GM12878 (cell line): ENCODE measurements around the gene CYP4F3. TPM values are rescaled to one million over a fixed set of nuclear protein-coding genes. Genes with fewer than 3 reads are reported as not detected.

ENCODE experiments used
- ATAC-seq: fragments of 200-7000 bp; cut with Tn5 transposase; 3 replicates; pipeline ENCODE4 v1.9.1; 2020; ENCODE audit warnings: mild to moderate bottlenecking, moderate library complexity
- BruUV-seq: library from RNA; stranded (reverse); fragments of 400-500 nt; replicated peaks from 2 replicates; lab custom pipeline; 2021; lab: Mats Ljungman, UMichigan
- CTCF ChIA-PET: fragments of 300-600 bp; sonication (Branson Sonifier 250); formaldehyde crosslinking; extraction: SDS; loops from one replicate; lab custom pipeline; 2021; ENCODE audit warnings: inconsistent platforms; lab: Yijun Ruan, JAX
- POLR2A ChIA-PET: fragments of 350-600 bp; formaldehyde crosslinking; extraction: SDS; loops from one replicate; lab custom pipeline; 2021; ENCODE audit warnings: inconsistent platforms; lab: Charles Lee
- RAD21 ChIA-PET: fragments of 300-600 bp; sonication (Branson Sonifier 250); formaldehyde crosslinking; loops from one replicate; lab custom pipeline; 2023; ENCODE audit warnings: antibody characterized with exemption; ENCODE audit not compliant: unreplicated experiment; lab: Charles Lee
- SMC1A ChIA-PET: fragments of 300-600 bp; sonication (Branson Sonifier 250); formaldehyde crosslinking; loops from one replicate; lab custom pipeline; 2023; ENCODE audit not compliant: unreplicated experiment, uncharacterized antibody; lab: Charles Lee
- DNase-seq: peaks from one replicate; pipeline ENCODE4 v3.0.0-alpha.2; 2011; ENCODE audit warnings: low read depth, low spot score
- FAIRE-seq: peaks from 3 replicates; lab custom pipeline; 2011; peaks lifted over from hg19 to GRCh38; lab: Jason Lieb, UNC
- H2AFZ ChIP-seq: 2 replicates; pipeline ENCODE4 v1.6.0; 2011; ENCODE audit warnings: low read depth, low read length, control low read depth; ENCODE audit not compliant: control insufficient read depth
- H3K27ac ChIP-seq: 2 replicates; pipeline ENCODE4 v1.5.1; 2011; ENCODE audit warnings: control low read depth; ENCODE audit not compliant: control insufficient read depth, insufficient read depth
- H3K27me3 ChIP-seq, 2 experiments: replicated peaks in 1 of 2; 2 replicates each; pipeline versions ENCODE4 v1.6.0 to v1.6.1; 2011; ENCODE audit warnings: low read length in 1 of 2; ENCODE audit not compliant: control insufficient read depth in 2 of 2, insufficient read depth in 2 of 2
- H3K36me3 ChIP-seq, 2 experiments: 2 replicates each; pipeline ENCODE4 v1.5.1; 2011; ENCODE audit warnings: low read length in 1 of 2; ENCODE audit not compliant: control insufficient read depth in 2 of 2, insufficient read depth in 2 of 2
- H3K4me1 ChIP-seq: 2 replicates; pipeline ENCODE4 v1.6.1; 2011; ENCODE audit warnings: mild to moderate bottlenecking, low read length, moderate library complexity, mixed read lengths; ENCODE audit not compliant: control insufficient read depth, insufficient read depth
- H3K4me2 ChIP-seq: 2 replicates; pipeline ENCODE4 v1.6.0; 2011; ENCODE audit warnings: control low read depth; ENCODE audit not compliant: control insufficient read depth, insufficient read depth
- H3K4me3 ChIP-seq: fragments of 200-600 bp; sonication (generic); 2 replicates; pipeline ENCODE4 v1.5.1; 2016
- H3K79me2 ChIP-seq: 2 replicates; pipeline ENCODE4 v1.6.0; 2011; ENCODE audit warnings: low read length; ENCODE audit not compliant: control insufficient read depth, insufficient read depth
- H3K9ac ChIP-seq: 2 replicates; pipeline ENCODE4 v1.8.0; 2011; ENCODE audit warnings: low read length, control low read depth, mixed read lengths; ENCODE audit not compliant: control insufficient read depth, insufficient read depth
- H3K9me3 ChIP-seq: replicated peaks from 3 replicates; pipeline ENCODE4 v1.5.1; 2011; ENCODE audit warnings: mild to moderate bottlenecking, low read length; ENCODE audit not compliant: control insufficient read depth, insufficient read depth
- H4K20me1 ChIP-seq: 2 replicates; pipeline ENCODE4 v1.6.0; 2011; ENCODE audit not compliant: control insufficient read depth, insufficient read depth
- ATF7 ChIP-seq: fragments of 450-650 bp; IDR thresholded peaks from 2 replicates; pipeline ENCODE4 v1.6.1; 2016; ENCODE audit warnings: low read depth, mild to moderate bottlenecking
- BHLHE40 ChIP-seq, 2 experiments: fragments of 450-650 bp in 1 of 2; IDR thresholded peaks; 2 replicates each; pipeline ENCODE4 v1.6.1; 2011 to 2017; ENCODE audit warnings: low read depth in 2 of 2, borderline replicate concordance in 1 of 2, improper control_type of control experiment in 1 of 2, low read length in 1 of 2, mild to moderate bottlenecking in 1 of 2
- CEBPB ChIP-seq, 2 experiments: fragments of 150-350 bp in 1 of 2; IDR thresholded peaks; 2 replicates each; pipeline ENCODE4 v1.6.1; 2012 to 2014; ENCODE audit warnings: low read depth in 2 of 2, low read length in 2 of 2, borderline replicate concordance in 1 of 2, inconsistent platforms in 1 of 2
- CHD1 ChIP-seq: IDR thresholded peaks from 2 replicates; pipeline ENCODE4 v1.6.1; 2012; ENCODE audit warnings: low read depth, low read length, improper control_type of control experiment
- FOXK2 ChIP-seq: fragments of 450-650 bp; IDR thresholded peaks from 2 replicates; pipeline ENCODE4 v1.6.1; 2017; ENCODE audit warnings: mild to moderate bottlenecking, moderate library complexity
- JUNB ChIP-seq: IDR thresholded peaks from 2 replicates; pipeline ENCODE4 v1.6.1; 2016; ENCODE audit warnings: antibody characterized with exemption, mild to moderate bottlenecking
- MLLT1 ChIP-seq: fragments of 450-650 bp; IDR thresholded peaks from 2 replicates; pipeline ENCODE4 v1.6.1; 2016; ENCODE audit warnings: mild to moderate bottlenecking
- MYB ChIP-seq: fragments of 150-350 bp; IDR thresholded peaks from 2 replicates; pipeline ENCODE4 v1.6.1; 2014; ENCODE audit warnings: mild to moderate bottlenecking, low read depth, low read length, borderline replicate concordance
- POLR2AphosphoS5 ChIP-seq: IDR thresholded peaks from 2 replicates; pipeline ENCODE4 v1.6.1; 2011; ENCODE audit warnings: mild to moderate bottlenecking, low read length, inconsistent platforms
- POU2F2 ChIP-seq: IDR thresholded peaks from 3 replicates; pipeline ENCODE4 v1.6.1; 2011; ENCODE audit warnings: low read depth, mild to moderate bottlenecking, low read length, borderline replicate concordance
- RBBP5 ChIP-seq: fragments of 200-600 bp; sonication (generic); conservative IDR thresholded peaks from 2 replicates; pipeline ENCODE4 v1.6.1; 2016
- SRF ChIP-seq, 2 experiments: IDR thresholded peaks; 2 replicates each; pipeline ENCODE4 v1.6.1; 2011; ENCODE audit warnings: low read depth in 2 of 2, low read length in 2 of 2, mild to moderate bottlenecking in 1 of 2, moderate library complexity in 1 of 2
- SUPT20H ChIP-seq: IDR thresholded peaks from 2 replicates; pipeline ENCODE4 v1.6.1; 2011; ENCODE audit warnings: low read depth, mild to moderate bottlenecking, low read length, moderate library complexity, borderline replicate concordance; ENCODE audit not compliant: control insufficient read depth
- TCF7 ChIP-seq: IDR thresholded peaks from 2 replicates; pipeline ENCODE4 v1.6.1; 2014; ENCODE audit warnings: antibody characterized with exemption, borderline replicate concordance
- ZBTB11 ChIP-seq: fragments of 450-650 bp; formaldehyde crosslinking; IDR thresholded peaks from 2 replicates; pipeline ENCODE4 v1.5.0; 2022; ENCODE audit warnings: mild to moderate bottlenecking, missing genetic modification characterization
- WGBS: methylation state at CpG from one replicate; pipeline ENCODE4 v1.1.6; 2016; ENCODE audit warnings: low lambda C conversion rate; ENCODE audit not compliant: insufficient replicate concordance, insufficient coverage; ENCODE audit errors: missing lambda C conversion rate; 5-methylcytosine and 5-hydroxymethylcytosine counted together
- in situ Hi-C: fragments of 300-500 bp; cut with MboI; formaldehyde crosslinking; loops from 9 replicates; pipeline ENCODE4 v1.14.3; 2018; ENCODE audit warnings: mixed read lengths
- intact Hi-C: fragments of 100-400 bp; cut with micrococcal nuclease; formaldehyde crosslinking; loops from one replicate; pipeline ENCODE4 v1.14.2; 2022; ENCODE audit not compliant: unreplicated experiment
- polyA plus RNA-seq, 11 experiments: library from polyadenylated mRNA; depleted of rRNA in 4 of 11; unstranded in 6 of 11; stranded (reverse) in 5 of 11; fragments of >200 nt; fragmentation: Nextera tagmentation in 4 of 11; fragmentation: Illumina TruSeq in 1 of 11; extraction: Ambion mirVana in 4 of 11; extraction: Trizol in 1 of 11; gene quantifications; 1 replicate in 1 of 11; 2 replicates in 10 of 11; pipeline versions ENCODE4 v1.2.1 to v1.2.3, GENCODE V29; 2011 to 2016; ENCODE audit warnings: inconsistent platforms in 2 of 11, missing spikeins in 2 of 11, low read depth in 1 of 11
- total RNA-seq, 4 experiments: library from RNA; depleted of rRNA in 3 of 4; stranded (reverse); fragments of >200 nt in 3 of 4; fragmentation: Illumina TruSeq in 1 of 4; extraction: Trizol in 1 of 4; gene quantifications; 2 replicates each; pipeline versions ENCODE4 v1.2.1 to v1.2.3, GENCODE V29; 2013 to 2021

Gene CYP4F3
- total and polyA plus RNA-seq, 10 of the 15 experiments (the other 5 are each of a cell fraction or from before 2014, with no cell fraction given): 0.08 to 4.7 (median 1.2) TPM

DNA sequence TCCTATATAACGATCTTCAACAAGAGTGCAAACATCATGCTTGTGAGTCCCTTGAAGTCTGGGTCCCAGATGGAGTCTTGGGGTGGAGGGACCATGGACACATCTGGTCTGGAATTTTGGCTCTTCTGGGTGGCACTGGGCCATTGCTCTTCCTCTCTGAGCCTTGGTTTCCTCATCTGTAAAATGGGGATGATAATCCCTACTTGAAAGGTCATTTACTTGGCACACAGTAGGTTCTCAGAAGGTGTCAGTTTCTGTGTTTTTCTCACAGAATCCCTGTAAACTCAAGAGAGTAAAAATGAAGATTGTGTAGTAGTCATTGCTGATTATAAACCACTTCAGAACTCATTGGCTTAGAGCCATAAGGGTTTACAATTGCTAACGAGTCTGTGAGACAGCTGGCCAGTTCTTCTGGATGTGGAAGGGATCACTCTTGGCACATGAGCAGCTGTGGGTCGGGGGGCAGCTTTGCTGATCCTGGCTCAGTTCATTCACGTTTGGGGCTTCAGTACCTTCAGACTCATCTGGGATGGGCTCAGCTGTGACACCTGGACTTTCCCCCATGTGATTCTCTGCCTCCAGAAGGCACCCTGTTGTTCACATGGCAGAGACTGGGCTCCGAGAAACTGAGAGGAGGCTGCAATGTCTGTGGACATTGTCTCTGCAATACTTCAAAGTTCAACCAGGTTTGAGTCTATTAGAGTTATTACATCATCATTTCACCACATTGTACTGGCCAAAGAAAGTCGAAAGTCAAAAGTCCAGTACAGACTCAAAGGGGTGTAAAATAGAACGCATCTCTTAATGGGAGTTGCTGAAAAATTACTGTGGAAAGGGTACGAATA is 40.0 kb downstream of the CYP4F3 start:
- no peak for FAIRE-seq
- Histone ChIP-seq H3K9me3 (no peaks in the 10 kb centered on the region), H2AFZ (no peak overlapping the region), H3K4me2 (no peak overlapping the region), H3K27ac (no peak overlapping the region), H3K79me2 (no peaks in the 10 kb centered on the region), H3K36me3 (no peaks in the 10 kb centered on the region), H4K20me1 (no peaks in the 10 kb centered on the region), H3K4me3 (no peak overlapping the region), H3K9ac (no peak overlapping the region), H3K27me3 (no peaks in the 10 kb centered on the region), H3K4me1 (no peaks in the 10 kb centered on the region)
- 0% methylated on average over 8 of the region's 8 CpGs for WGBS
- no TSS peak for BruUV-seq
- ChIA-PET POLR2A (no interaction called here), CTCF (no interaction called here), RAD21 (no interaction called here), SMC1A (no interaction called here)
- ATAC-seq: no peak
- intact Hi-C loops: no loop called here
- no peak for DNase-seq
- in situ Hi-C loops: no loop called here
- no peak for TF ChIP-seq MLLT1
- TF ChIP-seq BHLHE40 (IDR thresholded peaks at IDR 0.05; ENCODE audit: borderline replicate concordance in 1 of 2, low read depth in 2 of 2, low read length in 1 of 2): no peak
- no peak for TF ChIP-seq MYB
- TF ChIP-seq TCF7: no peak
- no peak for TF ChIP-seq ZBTB11 (CRISPR knock-in tag)
- no peak for TF ChIP-seq SUPT20H
- TF ChIP-seq RBBP5: no peak
- no peak for TF ChIP-seq JUNB
- TF ChIP-seq CHD1: no peak
- TF ChIP-seq SRF (IDR thresholded peaks at IDR 0.05; ENCODE audit: low read depth in 2 of 2, low read length in 2 of 2): no peak
- no peak for TF ChIP-seq POLR2AphosphoS5
- no peak for TF ChIP-seq POU2F2
- TF ChIP-seq ATF7: no peak
- TF ChIP-seq FOXK2: no peak
- TF ChIP-seq CEBPB (IDR thresholded peaks at IDR 0.05; ENCODE audit: borderline replicate concordance in 1 of 2, low read depth in 2 of 2, low read length in 2 of 2): no peak
